ENCODE results near the gene SPOCK1.

Gene SPOCK1

GRCh38 chr5:137186759-137187461 lies 312.2 kb downstream of the SPOCK1 start:
- DNase-seq, result no peak

- DNase-seq, result no peak
Measured at GRCh38 chr5:137185193-137185592, 313.9 kb downstream of the SPOCK1 start.

- DNase-seq, result no peak
Measured at GRCh38 chr5:137184734-137185133, 314.4 kb downstream of the SPOCK1 start.

DNA sequence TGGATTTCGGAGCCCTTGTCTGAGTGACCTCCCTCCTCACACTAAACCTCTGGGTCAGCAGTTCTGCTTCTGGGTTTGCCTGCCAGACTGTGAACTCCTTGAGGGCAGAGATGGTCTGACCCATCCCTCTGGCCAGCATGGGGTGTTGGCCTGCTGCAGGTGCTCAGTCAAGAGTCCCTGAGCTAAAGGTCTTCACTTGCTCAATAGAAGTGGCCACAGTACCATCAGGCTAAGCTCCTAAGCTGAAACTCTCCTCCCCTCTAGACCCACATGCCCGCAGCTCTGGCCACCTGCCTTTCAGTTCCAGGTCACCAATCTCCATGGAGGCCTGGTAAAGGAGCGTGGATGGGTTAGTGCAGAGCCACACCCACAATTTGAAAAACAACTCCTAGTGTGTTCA lies 316.6 kb downstream of the SPOCK1 start:
- DNase-seq, result no peak

GRCh38 chr5:137181667-137182066 lies 317.5 kb downstream of the SPOCK1 start:
- DNase-seq, result no peak

DNA sequence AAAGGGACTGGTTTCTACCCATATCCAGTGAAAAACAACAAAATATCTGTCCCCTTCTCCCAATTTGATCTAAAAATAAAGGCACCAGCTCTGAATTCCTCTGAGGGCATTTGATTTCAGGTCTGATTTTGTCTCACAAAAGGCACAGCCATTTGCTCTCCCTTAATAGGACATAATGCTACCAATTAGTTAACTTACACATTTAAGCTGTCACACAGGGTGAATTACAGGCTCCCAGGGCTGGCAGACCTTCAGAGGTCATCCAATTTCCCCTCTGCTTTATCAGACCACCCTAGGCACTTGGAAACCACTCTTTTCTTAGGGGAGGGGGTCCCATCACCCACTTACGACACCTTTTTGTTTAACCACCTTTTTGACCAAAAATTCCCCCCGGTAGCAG lies 319.9 kb downstream of the SPOCK1 start:
- DNase-seq, result no peak

DNA sequence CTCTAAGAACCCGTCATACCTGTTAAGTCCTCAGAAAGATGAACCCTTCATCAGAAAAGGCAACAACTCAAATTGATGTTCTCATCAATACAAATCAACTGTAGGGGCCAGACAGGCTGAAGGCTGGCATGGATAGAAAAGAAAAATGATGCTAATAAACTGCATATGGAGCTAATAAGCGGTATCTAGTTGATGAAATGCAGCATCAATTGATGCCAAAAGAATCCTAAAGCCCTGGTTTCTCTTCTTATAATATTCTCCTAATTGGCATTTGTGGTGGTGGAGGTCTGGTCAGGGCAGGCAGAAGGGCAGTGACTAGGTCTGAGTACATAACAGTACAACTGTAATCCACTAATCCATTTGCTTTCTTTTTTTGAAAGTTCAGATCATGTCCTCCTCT lies 322.5 kb downstream of the SPOCK1 start:
- no peak for DNase-seq

- no peak for DNase-seq
Measured at GRCh38 chr5:137176126-137176525, 323.0 kb downstream of the SPOCK1 start.

DNA sequence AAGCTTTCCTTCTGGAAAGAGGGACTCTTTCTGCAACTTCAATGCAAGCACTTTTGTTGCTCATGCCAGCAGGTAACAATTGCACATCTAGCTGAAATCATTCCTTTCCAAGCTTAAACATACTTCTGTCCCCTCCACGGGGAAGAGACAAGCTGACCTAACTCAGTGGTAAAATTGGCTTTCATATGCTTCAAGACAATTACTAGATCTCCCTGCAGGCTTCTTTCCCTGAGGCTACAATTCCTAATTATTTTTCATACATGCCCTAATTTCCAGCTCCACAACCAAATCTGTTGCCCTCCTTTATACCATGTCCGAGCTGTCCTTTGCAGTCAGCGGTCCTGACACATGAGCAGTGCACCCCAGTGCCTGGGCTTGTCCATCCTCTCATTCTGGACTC lies 324.9 kb downstream of the SPOCK1 start:
- no peak for DNase-seq

DNA sequence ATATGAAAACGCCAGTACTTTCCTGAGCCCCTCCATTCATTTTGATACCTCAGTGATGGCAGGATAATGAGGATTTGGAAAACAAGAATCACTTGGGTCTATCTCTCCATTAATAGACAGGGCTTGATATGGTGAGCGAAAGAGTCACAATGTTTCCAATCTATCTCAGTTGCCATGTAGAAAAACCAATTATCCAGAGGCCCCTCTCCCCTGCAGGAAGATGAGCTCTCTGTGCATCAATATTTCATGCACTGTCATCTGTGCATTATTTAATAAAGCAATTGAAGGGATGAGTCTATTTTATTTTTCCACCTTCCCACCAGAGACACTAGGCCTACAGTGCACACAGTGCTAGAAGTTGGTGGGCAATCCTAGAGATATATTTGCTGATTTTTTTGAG lies 326.9 kb downstream of the SPOCK1 start:
- no peak for DNase-seq

DNA sequence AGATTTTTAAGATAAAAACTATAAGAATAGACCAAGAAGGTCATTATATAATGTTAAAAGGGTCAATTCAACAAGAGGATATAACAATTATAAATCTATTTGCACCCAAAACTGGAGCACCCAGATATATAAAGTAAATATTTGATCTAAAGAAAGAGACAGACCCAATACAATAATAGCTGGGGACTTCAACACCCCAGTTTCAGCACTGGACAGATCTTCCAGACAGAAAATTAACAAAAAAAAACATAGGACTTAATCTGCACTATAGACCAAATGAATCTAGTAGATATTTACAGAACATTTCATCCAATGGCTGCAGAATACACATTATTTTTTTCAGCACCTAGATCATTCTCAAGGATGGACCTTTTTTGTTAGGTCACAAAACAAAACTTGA lies 331.9 kb downstream of the SPOCK1 start:
- no peak for DNase-seq

- DNase-seq, result no peak
Measured at GRCh38 chr5:137164961-137165360, 334.2 kb downstream of the SPOCK1 start.

GRCh38 chr5:137164536-137164935 lies 334.6 kb downstream of the SPOCK1 start:
- no peak for DNase-seq

DNA sequence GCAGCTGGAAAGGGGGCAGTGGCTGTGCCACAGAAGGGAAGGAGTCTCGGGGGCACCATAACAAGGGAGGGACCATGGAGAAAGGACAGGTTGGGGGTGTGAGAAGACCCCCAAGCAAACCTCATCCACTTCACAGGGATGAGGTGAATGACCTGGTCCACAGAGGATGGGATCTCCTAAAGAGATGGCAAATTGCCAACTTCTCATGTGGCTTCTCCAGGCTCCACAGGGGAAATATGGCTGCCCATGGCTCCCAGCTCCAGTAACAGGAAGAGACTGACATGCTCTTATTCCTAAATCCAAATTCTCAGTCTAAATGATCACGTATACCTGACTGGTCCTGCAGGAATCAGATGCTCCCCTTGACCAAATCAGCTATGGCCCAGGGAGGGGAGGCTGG lies 340.4 kb downstream of the SPOCK1 start:
- DNase-seq, result no peak

- DNase-seq, result no peak
Measured at GRCh38 chr5:137156180-137156579, 342.9 kb downstream of the SPOCK1 start.

- no peak for DNase-seq
Measured at GRCh38 chr5:137155261-137156000, 343.7 kb downstream of the SPOCK1 start.

DNA sequence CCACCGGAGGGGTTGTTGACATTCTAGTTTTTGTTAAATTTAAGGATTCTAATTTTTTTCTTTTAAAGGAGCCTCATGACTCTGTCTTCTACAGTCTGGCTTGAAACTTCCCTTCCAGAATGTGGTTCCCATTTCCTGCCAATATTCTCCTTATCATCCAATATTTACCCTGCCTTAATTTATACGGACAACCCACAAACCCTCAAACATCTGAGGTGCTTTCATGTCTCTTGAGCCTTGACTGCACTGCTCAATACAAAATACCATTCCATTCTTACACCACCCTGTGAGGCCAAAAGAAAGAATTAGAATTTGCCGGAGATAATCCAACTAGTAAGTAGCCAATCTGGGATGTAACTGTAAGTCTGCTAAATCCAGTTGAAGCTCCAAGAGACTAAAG lies 346.5 kb downstream of the SPOCK1 start:
- no peak for DNase-seq

DNA sequence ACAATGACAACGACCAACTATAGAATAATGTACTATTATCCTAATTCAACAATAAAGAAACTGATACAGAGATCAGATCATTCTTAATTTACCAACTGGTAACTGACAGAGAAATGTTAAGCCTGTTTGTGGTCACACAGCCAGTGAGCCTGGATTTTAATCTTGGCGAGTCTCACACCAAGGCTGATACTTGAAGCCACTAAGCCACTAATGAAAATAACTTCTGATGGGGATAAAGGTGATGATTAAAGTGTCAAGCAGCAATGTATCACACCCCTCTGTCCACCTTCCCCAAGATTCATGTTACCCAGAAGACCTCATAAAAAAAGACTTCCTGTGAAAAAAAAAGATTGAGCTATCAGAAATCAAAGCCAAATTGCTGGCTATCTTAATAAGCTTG lies 350.5 kb downstream of the SPOCK1 start:
- DNase-seq, result no peak

DNA sequence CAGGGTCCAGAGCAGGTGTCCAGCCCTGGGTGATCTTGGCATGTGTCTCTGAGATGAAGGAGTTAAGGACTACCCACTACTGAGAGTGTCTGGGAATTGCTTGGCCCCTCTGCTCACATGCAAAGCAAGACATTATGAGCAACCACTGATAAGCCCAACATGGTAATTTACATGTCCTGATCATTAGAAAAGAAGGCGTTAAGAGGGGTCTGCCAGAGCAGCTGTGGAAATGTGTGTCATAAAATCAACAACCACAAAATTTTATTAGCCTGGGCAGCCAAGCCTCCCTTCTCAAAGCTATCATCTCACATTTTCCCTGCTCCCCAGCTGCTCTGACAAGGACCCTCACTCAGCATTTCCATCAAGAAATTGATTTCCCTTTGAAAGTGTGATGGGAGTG lies 351.0 kb downstream of the SPOCK1 start:
- no peak for DNase-seq

DNA sequence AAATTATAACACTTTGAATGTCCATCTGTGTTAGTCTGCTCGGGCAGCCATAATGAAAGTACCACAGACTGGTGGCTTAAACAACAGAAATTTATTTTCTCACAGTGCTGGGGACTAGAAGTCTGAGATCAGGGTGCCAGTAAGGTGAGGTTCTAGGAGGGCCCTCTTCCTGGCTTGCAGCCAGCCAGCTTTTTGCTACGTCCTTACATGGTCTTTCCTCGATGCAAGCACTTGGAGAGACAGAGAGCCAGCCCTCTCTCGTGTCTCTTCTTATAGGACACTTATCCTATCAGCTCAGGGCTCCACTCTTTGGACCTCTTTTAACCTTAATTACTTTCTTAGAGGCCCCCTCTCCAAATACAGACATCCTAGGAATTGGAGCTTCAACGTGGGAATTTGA lies 351.8 kb downstream of the SPOCK1 start:
- DNase-seq, result no peak

DNA sequence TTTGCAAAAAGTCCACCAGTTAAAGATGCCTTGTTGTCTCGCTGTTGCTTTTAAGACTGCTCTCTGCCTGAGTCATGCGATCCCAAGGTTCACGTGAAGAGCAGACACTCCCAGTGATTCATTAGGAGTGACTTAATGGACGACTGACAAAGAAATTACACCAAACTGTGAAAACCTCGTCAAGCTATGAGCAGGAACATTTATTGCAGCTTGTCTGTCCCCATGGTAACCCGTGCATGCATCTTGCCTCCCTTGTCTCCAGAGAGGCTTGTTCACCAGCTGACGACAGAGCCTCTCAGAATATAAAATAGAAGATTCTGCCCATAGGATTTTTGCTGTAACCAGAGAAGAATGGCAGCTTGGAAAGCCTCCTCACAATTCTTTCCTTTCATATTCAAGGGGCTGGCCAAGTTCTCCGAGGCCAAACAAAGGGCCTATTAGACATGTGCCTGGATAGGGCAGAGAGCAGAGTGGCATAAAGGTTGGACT lies 352.7 kb downstream of the SPOCK1 start:
- DNase-seq, result no peak

GRCh38 chr5:137145721-137146120 lies 353.4 kb downstream of the SPOCK1 start:
- no peak for DNase-seq

DNA sequence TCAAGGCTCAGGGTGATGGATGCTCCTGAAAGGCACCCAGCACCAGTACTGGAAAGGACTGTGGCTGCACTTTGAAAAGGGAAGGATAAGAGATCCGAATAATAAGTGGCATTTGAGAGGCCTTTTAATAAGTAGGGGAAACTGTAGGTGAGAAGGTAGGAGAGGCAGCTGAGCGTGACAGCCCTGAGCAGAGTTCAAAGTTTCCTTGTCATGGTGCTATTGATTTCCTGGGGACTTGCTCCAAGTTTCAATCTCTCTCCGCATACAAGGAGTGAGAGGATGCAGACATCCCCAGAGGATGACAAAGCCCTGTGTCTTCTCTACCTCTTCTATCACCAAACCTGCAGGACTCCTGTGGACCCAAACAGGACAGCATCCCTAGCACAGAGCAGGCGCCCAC lies 354.5 kb downstream of the SPOCK1 start:
- no peak for DNase-seq

GRCh38 chr5:137142764-137143605 lies 356.1 kb downstream of the SPOCK1 start:
- no peak for DNase-seq

Data from stimulated activated CD4-positive, alpha-beta T cell treated with anti-CD3 and anti-CD28 coated beads, Interleukin-4, amount 100 ng/mL, for 4 hours (primary cell).